Measurements from ENCODE around the gene UBE2C.

The UBE2C gene

GRCh38 chr20:45859916-45860315 lies 47.5 kb downstream of the UBE2C start:
- DNase-seq (ENCODE audit: low read depth): no peak

GRCh38 chr20:45860560-45861220 lies 48.2 kb downstream of the UBE2C start:
- no peak for DNase-seq (ENCODE audit: low read depth)

- no peak for DNase-seq (ENCODE audit: low read depth)
These were observed 49.0 kb downstream of the UBE2C start for GRCh38 chr20:45861221-45862075.

- DNase-seq (ENCODE audit: low read depth): no peak
These were observed 51.4 kb downstream of the UBE2C start for GRCh38 chr20:45863543-45864470.

- DNase-seq (ENCODE audit: low read depth): no peak
These were observed 54.0 kb downstream of the UBE2C start for GRCh38 chr20:45866454-45866853.

All from stimulated activated CD8-positive, alpha-beta memory T cell treated with anti-CD3 and anti-CD28 coated beads, Interleukin-7, amount 100 ng/mL, for 24 hours (primary cell).